ENCODE data around the gene DENND5A. TPM values are rescaled to one million over a fixed set of nuclear protein-coding genes. Genes with fewer than 3 reads are reported as not detected.

The DENND5A gene
- total RNA-seq, 4 donors from 2014 or later: 107 to 132 (median 111) TPM

- TF ChIP-seq CTCF (IDR thresholded peaks at IDR 0.05; ENCODE audit: low read depth): no peak
Observed at GRCh38 chr11:9089061-9089460, 176.1 kb downstream of the DENND5A start.

Small RNA genes lying within 50 kb of the gene (small RNA-seq; reads per million reads assigned to genes)
- gene MIR5691 (not detected), gene RF00017 (not detected)

Other genes with a start within 250 kb of the DENND5A start
- gene SCUBE2, start 173.8 kb downstream of the DENND5A start, total RNA-seq: 10 to 100 TPM; 16.6 to 55.2 (median 31.9) TPM
- gene TMEM41B, start 49.2 kb upstream of the DENND5A start, total RNA-seq: 10 to 100 TPM; 19.4 to 31.5 (median 28.4) TPM
- gene IPO7, start 119.3 kb upstream of the DENND5A start, total RNA-seq: 100 to 1,000 TPM in 1 of 4 donors, 10 to 100 TPM in 3; 54.1 to 114 (median 75.5) TPM
- 10 to 100 TPM; 22.4 to 34.6 (median 28.4) TPM for gene ZNF143, start 195.7 kb upstream of the DENND5A start, total RNA-seq

All from subcutaneous adipose tissue (tissue), 4 donors.